ENCODE measurements around the gene STXBP1.

GRCh38 chr9:127684576-127684975, 72.5 kb downstream of the STXBP1 start:
- TF ChIP-seq POLR2A (IDR thresholded peaks at IDR 0.05; ENCODE audit: low read depth, low read length) (no peak), EZH2 (IDR thresholded peaks at IDR 0.05; ENCODE audit: borderline replicate concordance, low read depth, low read length, severe bottlenecking) (no peak), POLR2AphosphoS5 (IDR thresholded peaks at IDR 0.05; ENCODE audit: insufficient read depth, low read depth, low read length) (no peak), MAX (IDR thresholded peaks at IDR 0.05; ENCODE audit: insufficient read depth, insufficient read length) (no peak)
- TF ChIP-seq, protein P1, sequence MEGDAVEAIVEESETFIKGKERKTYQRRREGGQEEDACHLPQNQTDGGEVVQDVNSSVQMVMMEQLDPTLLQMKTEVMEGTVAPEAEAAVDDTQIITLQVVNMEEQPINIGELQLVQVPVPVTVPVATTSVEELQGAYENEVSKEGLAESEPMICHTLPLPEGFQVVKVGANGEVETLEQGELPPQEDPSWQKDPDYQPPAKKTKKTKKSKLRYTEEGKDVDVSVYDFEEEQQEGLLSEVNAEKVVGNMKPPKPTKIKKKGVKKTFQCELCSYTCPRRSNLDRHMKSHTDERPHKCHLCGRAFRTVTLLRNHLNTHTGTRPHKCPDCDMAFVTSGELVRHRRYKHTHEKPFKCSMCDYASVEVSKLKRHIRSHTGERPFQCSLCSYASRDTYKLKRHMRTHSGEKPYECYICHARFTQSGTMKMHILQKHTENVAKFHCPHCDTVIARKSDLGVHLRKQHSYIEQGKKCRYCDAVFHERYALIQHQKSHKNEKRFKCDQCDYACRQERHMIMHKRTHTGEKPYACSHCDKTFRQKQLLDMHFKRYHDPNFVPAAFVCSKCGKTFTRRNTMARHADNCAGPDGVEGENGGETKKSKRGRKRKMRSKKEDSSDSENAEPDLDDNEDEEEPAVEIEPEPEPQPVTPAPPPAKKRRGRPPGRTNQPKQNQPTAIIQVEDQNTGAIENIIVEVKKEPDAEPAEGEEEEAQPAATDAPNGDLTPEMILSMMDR (IDR thresholded peaks at IDR 0.05; ENCODE audit: extremely low read depth in 1 of 2, insufficient read depth in 1 of 2, low read depth in 1 of 2, low read length in 2 of 2): no peak

All from endothelial cell of umbilical vein (primary cell).